Prostate gland (tissue), 2 donors: ENCODE data around the gene MYL12B. TPM values are rescaled to one million over a fixed set of nuclear protein-coding genes. Genes with fewer than 3 reads are reported as not detected.

Source experiments
- DNase-seq: peaks from one replicate; pipeline ENCODE4 v3.0.0-alpha.2; 2019; ENCODE audit warnings: low spot score
- H3K27ac ChIP-seq, 2 donors: fragments of 200-600 bp; sonication (generic); 2 replicates each; pipeline ENCODE4 v1.5.1; 2017 to 2019
- H3K27me3 ChIP-seq: fragments of 200-600 bp; sonication (generic); replicated peaks from 2 replicates; pipeline ENCODE4 v1.5.1; 2019; ENCODE audit not compliant: insufficient read depth
- H3K36me3 ChIP-seq, 2 donors: fragments of 200-600 bp; sonication (generic); 1 replicate in 1 of 2; 2 replicates in 1 of 2; pipeline versions ENCODE4 v1.5.1 to v1.8.1; 2017 to 2019
- H3K4me1 ChIP-seq: fragments of 200-600 bp; sonication (generic); replicated peaks from 2 replicates; pipeline ENCODE4 v1.5.1; 2019
- H3K4me3 ChIP-seq, 2 donors: fragments of 200-600 bp; sonication (generic); 2 replicates each; pipeline ENCODE4 v1.5.1; 2017 to 2019
- H3K9me3 ChIP-seq: fragments of 200-600 bp; sonication (generic); 2 replicates; pipeline ENCODE4 v1.5.1; 2017
- POLR2A ChIP-seq: fragments of 450-650 bp; IDR thresholded peaks from one replicate; pipeline ENCODE4 v1.6.1; 2016; ENCODE audit warnings: antibody characterized with exemption, mild to moderate bottlenecking
- POLR2AphosphoS5 ChIP-seq: sonication (generic); formaldehyde crosslinking; IDR thresholded peaks from one replicate; pipeline ENCODE4 v1.6.1; 2017; ENCODE audit warnings: antibody characterized with exemption
- WGBS: methylation state at CpG from one replicate; pipeline ENCODE4 v1.1.5; 2018; 5-methylcytosine and 5-hydroxymethylcytosine counted together
- intact Hi-C: fragments of 100-400 bp; cut with DNase I; formaldehyde crosslinking; loops from one replicate; pipeline ENCODE4 v1.14.2; 2022
- total RNA-seq, 2 donors: library from RNA; depleted of rRNA; stranded (reverse); fragments of >200 nt; gene quantifications; one replicate each; pipeline ENCODE4 v1.1.0, GENCODE V29; 2016
- TF ChIP-seq, protein P1 (sequence below), 4 experiments: fragments of 200-600 bp in 2 of 4; fragments of 450-650 bp in 2 of 4; sonication (generic) in 2 of 4; IDR thresholded peaks; 1 replicate in 3 of 4; 2 replicates in 1 of 4; pipeline ENCODE4 v1.5.1; 2016 to 2019; ENCODE audit warnings: antibody characterized with exemption in 4 of 4, mild to moderate bottlenecking in 2 of 4, moderate library complexity in 2 of 4

Gene MYL12B
- total RNA-seq, 2 donors from 2014 or later: 254 to 310 TPM

DNA sequence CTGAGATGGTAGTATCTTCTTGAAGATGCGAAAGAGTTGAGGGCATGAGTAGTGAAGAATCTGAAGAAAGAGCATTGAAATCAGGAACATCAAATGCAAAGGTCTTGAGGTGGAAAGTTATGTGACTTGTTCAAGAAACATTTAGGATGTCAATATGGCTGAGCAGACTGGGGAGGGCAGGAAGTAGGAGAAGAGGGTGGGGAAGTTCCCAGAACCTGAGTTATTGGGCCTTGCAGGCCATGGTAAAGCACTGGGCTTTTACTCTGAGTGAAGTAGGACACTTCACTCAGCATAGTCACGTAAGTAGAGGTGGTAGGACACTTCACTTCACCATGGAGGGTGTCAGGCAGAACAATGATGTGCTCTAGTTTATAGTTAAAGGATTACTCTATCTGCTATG is 26.1 kb upstream of the MYL12B start:
- no peaks in the 10 kb centered on the region for H3K4me1 ChIP-seq
- no peak overlapping the region for H3K27ac ChIP-seq
- H3K4me3 ChIP-seq: no peak overlapping the region
- WGBS: 98% methylated on average over 2 of the region's 2 CpGs
- no peak for DNase-seq
- intact Hi-C loops: no loop called here
- no peaks in the 10 kb centered on the region for H3K36me3 ChIP-seq
- H3K27me3 ChIP-seq: no peaks in the 10 kb centered on the region
- TF ChIP-seq POLR2AphosphoS5 (no peak), POLR2A (no peak)
- TF ChIP-seq, protein P1, sequence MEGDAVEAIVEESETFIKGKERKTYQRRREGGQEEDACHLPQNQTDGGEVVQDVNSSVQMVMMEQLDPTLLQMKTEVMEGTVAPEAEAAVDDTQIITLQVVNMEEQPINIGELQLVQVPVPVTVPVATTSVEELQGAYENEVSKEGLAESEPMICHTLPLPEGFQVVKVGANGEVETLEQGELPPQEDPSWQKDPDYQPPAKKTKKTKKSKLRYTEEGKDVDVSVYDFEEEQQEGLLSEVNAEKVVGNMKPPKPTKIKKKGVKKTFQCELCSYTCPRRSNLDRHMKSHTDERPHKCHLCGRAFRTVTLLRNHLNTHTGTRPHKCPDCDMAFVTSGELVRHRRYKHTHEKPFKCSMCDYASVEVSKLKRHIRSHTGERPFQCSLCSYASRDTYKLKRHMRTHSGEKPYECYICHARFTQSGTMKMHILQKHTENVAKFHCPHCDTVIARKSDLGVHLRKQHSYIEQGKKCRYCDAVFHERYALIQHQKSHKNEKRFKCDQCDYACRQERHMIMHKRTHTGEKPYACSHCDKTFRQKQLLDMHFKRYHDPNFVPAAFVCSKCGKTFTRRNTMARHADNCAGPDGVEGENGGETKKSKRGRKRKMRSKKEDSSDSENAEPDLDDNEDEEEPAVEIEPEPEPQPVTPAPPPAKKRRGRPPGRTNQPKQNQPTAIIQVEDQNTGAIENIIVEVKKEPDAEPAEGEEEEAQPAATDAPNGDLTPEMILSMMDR (IDR thresholded peaks at IDR 0.05): no peak
- H3K9me3 ChIP-seq: no peaks in the 10 kb centered on the region

DNA sequence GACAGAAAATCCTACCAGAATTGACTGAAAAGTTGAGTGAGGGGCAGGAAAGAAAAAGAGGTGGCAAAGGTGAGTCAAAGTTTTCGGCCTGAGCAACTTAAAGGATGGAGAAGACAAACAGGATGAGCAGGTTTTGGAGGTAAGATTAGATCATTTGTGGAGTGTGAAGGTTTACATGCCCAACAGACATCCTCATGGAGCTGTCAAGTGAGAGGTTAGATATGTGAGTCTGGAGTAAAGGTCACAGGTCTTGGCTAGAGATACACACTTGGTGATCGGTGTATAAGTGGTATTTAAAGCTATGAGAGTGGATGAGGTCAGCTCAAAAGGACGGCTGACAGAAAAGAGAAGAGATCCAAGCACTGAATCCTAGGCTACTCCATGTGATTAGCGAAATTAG is 25.5 kb upstream of the MYL12B start:
- Histone ChIP-seq H3K4me1 (no peaks in the 10 kb centered on the region), H3K27me3 (no peaks in the 10 kb centered on the region), H3K4me3 (no peak overlapping the region), H3K9me3 (no peaks in the 10 kb centered on the region), H3K27ac (no peak overlapping the region), H3K36me3 (no peaks in the 10 kb centered on the region)
- no peak for TF ChIP-seq POLR2A
- TF ChIP-seq, protein P1 (IDR thresholded peaks at IDR 0.05): no peak
- TF ChIP-seq POLR2AphosphoS5: no peak
- intact Hi-C loops: no loop called here
- 71% methylated on average over 4 of the region's 4 CpGs for WGBS
- DNase-seq: no peak

DNA sequence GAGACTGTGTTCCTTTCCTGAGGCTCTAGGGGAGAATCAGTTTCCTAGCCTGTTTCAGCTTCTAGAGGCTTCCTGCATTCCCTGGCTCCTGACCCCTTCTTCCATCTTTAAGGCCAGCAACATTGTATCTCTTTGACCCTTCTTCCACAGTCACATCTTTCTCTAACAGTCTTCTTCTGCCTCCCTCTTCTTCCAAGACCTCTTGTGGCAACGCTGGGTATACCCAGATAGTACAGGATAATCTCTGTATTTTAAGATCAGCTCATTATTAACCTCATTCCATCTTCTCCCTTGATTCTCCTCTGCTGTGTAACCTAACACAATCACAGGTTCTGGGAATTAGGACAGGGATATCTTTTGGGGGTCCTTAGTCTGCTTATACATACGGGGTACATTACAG is 23.2 kb upstream of the MYL12B start:
- Histone ChIP-seq H3K4me1 (no peaks in the 10 kb centered on the region), H3K9me3 (no peaks in the 10 kb centered on the region), H3K27me3 (no peaks in the 10 kb centered on the region), H3K27ac (no peak overlapping the region), H3K4me3 (no peak overlapping the region), H3K36me3 (no peaks in the 10 kb centered on the region)
- DNase-seq: no peak
- intact Hi-C loops: no loop called here
- 86% methylated on average over 2 of the region's 2 CpGs for WGBS
- TF ChIP-seq POLR2A (no peak), POLR2AphosphoS5 (no peak)
- TF ChIP-seq, protein P1 (IDR thresholded peaks at IDR 0.05): no peak

DNA sequence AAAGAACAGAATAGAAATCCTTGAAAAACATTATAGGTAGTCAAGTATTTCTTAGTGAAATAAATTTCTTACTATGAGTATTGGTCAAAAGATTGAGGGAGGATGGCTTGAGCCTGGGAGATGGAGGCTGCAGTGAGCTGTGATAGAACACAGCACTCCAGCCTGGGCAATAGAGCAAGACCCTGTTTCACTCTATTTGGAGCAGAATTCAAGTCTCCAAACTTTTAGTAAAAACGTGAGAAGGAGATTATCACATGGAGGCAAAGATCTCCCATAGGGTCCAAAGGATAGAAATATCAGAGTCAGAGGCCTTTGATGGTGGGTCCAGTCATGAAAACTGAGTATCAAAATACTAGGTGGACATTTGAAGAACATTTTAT is 16.8 kb upstream of the MYL12B start:
- TF ChIP-seq POLR2AphosphoS5 (no peak), POLR2A (no peak)
- TF ChIP-seq, protein P1 (IDR thresholded peaks at IDR 0.05): no peak
- Histone ChIP-seq H3K9me3 (no peaks in the 10 kb centered on the region), H3K27ac (no peak overlapping the region), H3K4me1 (no peaks in the 10 kb centered on the region), H3K4me3 (no peak overlapping the region), H3K27me3 (no peaks in the 10 kb centered on the region), H3K36me3 (no peaks in the 10 kb centered on the region)
- intact Hi-C loops: loop anchor here (5.0 kb wide), 3 partner anchors 93 to 313 kb away; no protein-coding TSS in a partner anchor
- WGBS: 76% methylated on average over 1 of the region's 1 CpG
- DNase-seq: no peak

DNA sequence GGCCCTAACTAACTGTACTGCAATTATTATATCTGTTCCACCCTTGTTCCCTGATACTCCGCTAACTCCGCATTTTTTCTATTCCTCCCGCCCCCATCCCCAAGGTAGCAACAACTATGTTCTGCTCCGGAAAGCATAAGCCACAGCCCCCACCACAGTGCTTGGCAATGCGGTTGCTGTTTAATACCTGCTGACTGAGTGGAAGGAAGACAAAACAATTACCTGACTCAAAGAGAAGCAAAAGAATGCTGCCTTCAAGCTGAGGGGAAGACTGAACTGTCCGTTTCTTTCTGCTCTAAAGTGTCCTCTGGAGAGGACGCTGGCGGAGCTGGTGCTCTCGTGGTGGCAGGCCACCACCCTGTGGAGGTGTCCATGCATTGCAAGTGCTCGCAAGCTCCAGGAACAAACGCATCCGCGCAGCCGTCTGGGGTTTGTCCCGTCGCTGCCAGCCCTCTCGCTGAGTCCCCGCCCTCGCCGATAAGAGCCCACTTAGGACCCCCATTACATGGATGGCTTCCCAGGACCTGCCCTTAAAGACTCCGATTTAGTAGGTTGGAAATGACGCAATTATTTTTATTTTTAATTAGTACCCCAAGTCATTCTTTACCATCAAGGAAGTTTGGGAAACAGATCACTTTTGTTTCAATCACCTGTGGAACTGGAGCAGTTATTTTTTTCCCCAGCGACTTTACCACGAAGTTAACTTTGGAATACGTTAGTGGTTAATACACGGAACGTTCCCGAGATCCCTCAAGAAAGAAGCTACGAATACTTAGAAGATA is 15.9 kb upstream of the MYL12B start:
- Histone ChIP-seq H3K4me1 (no peaks in the 10 kb centered on the region), H3K4me3 (peak overlapping the region; percentile 91 to 96), H3K9me3 (no peaks in the 10 kb centered on the region), H3K36me3 (no peaks in the 10 kb centered on the region), H3K27me3 (no peaks in the 10 kb centered on the region), H3K27ac (peak overlapping the region; percentile 99)
- 12% methylated on average over 29 of the region's 29 CpGs for WGBS
- DNase-seq: peak; percentile 88
- intact Hi-C loops: loop anchor here (2.0 to 5.0 kb wide), 4 partner anchors 94 to 314 kb away; partner anchors contain the start of gene LPIN2
- TF ChIP-seq POLR2A (no peak), POLR2AphosphoS5 (peak; percentile 83)
- TF ChIP-seq, protein P1 (IDR thresholded peaks at IDR 0.05): peak; percentile 52 to 97 (median 90)
